ENCODE results near the gene NOLC1.

The NOLC1 gene

DNA sequence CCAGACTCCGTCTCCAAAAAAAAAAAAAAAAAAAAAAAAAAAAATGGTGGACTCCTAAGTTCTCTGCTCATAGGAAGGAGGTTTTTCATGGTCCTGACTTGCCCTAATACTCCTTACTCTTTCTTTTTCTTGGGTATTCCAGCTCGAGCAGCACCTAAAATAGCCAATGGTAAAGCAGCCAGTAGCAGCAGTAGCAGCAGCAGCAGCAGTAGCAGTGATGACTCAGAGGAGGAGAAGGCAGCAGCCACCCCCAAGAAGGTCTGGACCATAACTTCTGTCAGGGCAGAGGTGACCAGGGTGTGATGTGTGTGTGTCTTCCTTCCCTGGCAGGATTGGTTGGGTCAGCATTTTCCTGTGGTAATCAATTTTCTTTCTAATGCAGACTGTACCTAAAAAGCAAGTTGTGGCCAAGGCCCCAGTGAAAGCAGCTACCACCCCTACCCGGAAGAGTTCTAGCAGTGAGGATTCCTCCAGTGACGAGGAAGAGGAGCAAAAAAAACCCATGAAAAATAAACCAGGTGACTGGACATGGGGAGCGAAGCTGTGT lies 6.9 kb downstream of the NOLC1 start:
- TF ChIP-seq EZH2 (IDR thresholded peaks at IDR 0.05; ENCODE audit: borderline replicate concordance, low read depth, low read length, severe bottlenecking) = no peak
- TF ChIP-seq, protein P1, sequence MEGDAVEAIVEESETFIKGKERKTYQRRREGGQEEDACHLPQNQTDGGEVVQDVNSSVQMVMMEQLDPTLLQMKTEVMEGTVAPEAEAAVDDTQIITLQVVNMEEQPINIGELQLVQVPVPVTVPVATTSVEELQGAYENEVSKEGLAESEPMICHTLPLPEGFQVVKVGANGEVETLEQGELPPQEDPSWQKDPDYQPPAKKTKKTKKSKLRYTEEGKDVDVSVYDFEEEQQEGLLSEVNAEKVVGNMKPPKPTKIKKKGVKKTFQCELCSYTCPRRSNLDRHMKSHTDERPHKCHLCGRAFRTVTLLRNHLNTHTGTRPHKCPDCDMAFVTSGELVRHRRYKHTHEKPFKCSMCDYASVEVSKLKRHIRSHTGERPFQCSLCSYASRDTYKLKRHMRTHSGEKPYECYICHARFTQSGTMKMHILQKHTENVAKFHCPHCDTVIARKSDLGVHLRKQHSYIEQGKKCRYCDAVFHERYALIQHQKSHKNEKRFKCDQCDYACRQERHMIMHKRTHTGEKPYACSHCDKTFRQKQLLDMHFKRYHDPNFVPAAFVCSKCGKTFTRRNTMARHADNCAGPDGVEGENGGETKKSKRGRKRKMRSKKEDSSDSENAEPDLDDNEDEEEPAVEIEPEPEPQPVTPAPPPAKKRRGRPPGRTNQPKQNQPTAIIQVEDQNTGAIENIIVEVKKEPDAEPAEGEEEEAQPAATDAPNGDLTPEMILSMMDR (IDR thresholded peaks at IDR 0.05; ENCODE audit: borderline replicate concordance, extremely low read depth, low read length, poor library complexity, severe bottlenecking) = no peak
- no peak overlapping the region for H3K4me3 ChIP-seq (ENCODE audit: low read depth in 1 of 2, low read length in 2 of 2)
- no peak overlapping the region for H3K4me2 ChIP-seq (ENCODE audit: insufficient read depth, low read length)
- H3K27me3 ChIP-seq (ENCODE audit: insufficient read depth, low read length, poor library complexity) = no peaks in the 10 kb centered on the region
- H4K20me1 ChIP-seq (ENCODE audit: insufficient read depth, low read length) = peaks cover 77% of the 10 kb centered on the region
- H3K79me2 ChIP-seq (ENCODE audit: insufficient read depth, low read length) = peaks cover 43% of the 10 kb centered on the region
- peaks cover 99% of the 10 kb centered on the region for H3K36me3 ChIP-seq (ENCODE audit: insufficient read depth, low read length)
- no peak overlapping the region for H2AFZ ChIP-seq (ENCODE audit: low read depth, low read length)
- no peaks in the 10 kb centered on the region for H3K9me3 ChIP-seq (ENCODE audit: insufficient read depth, low read length, severe bottlenecking)
- DNase-seq (no peak), ATAC-seq (ENCODE audit: insufficient read depth, low read depth) (no peak)
- peaks cover 22% of the 10 kb centered on the region; the same call in 1 of the 2 replicates for H3K4me1 ChIP-seq (ENCODE audit: insufficient read depth, low read length)
- no peak overlapping the region for H3K27ac ChIP-seq (ENCODE audit: low read length)
- H3K9ac ChIP-seq (ENCODE audit: low read depth, low read length) = no peak overlapping the region

DNA sequence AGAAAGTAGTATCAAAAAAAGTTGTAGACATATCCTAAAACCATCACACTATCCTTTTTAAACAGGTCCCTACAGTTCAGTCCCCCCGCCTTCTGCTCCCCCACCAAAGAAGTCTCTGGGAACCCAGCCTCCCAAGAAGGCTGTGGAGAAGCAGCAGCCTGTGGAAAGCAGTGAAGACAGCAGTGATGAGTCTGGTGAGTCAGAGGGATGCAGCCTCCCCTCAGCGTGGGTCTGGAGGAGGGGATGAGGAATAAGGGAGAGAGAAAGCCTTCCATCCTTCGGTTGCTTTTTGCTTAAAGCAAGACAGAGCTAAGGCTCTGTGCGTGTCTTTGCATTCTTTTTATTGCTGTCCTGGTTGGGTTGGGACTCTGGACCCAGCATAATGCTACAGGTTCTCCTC lies 7.6 kb downstream of the NOLC1 start:
- H3K79me2 ChIP-seq (ENCODE audit: insufficient read depth, low read length) = peaks cover 36% of the 10 kb centered on the region
- DNase-seq (no peak), ATAC-seq (ENCODE audit: insufficient read depth, low read depth) (no peak)
- TF ChIP-seq EZH2 (IDR thresholded peaks at IDR 0.05; ENCODE audit: borderline replicate concordance, low read depth, low read length, severe bottlenecking) = no peak
- TF ChIP-seq, protein P1 (IDR thresholded peaks at IDR 0.05; ENCODE audit: borderline replicate concordance, extremely low read depth, low read length, poor library complexity, severe bottlenecking) = no peak
- peaks cover 15% of the 10 kb centered on the region; the same call in 1 of the 2 replicates for H3K4me1 ChIP-seq (ENCODE audit: insufficient read depth, low read length)
- peaks cover 93% of the 10 kb centered on the region for H3K36me3 ChIP-seq (ENCODE audit: insufficient read depth, low read length)
- H3K27me3 ChIP-seq (ENCODE audit: insufficient read depth, low read length, poor library complexity) = no peaks in the 10 kb centered on the region
- H4K20me1 ChIP-seq (ENCODE audit: insufficient read depth, low read length) = peaks cover 70% of the 10 kb centered on the region; the same call in 1 of the 2 replicates
- no peaks in the 10 kb centered on the region for H3K9me3 ChIP-seq (ENCODE audit: insufficient read depth, low read length, severe bottlenecking)
- no peak overlapping the region for H3K9ac ChIP-seq (ENCODE audit: low read depth, low read length)
- H3K4me3 ChIP-seq (ENCODE audit: low read depth in 1 of 2, low read length in 2 of 2) = no peak overlapping the region
- H3K4me2 ChIP-seq (ENCODE audit: insufficient read depth, low read length) = no peak overlapping the region
- H2AFZ ChIP-seq (ENCODE audit: low read depth, low read length) = no peak overlapping the region
- H3K27ac ChIP-seq (ENCODE audit: low read length) = no peak overlapping the region

DNA sequence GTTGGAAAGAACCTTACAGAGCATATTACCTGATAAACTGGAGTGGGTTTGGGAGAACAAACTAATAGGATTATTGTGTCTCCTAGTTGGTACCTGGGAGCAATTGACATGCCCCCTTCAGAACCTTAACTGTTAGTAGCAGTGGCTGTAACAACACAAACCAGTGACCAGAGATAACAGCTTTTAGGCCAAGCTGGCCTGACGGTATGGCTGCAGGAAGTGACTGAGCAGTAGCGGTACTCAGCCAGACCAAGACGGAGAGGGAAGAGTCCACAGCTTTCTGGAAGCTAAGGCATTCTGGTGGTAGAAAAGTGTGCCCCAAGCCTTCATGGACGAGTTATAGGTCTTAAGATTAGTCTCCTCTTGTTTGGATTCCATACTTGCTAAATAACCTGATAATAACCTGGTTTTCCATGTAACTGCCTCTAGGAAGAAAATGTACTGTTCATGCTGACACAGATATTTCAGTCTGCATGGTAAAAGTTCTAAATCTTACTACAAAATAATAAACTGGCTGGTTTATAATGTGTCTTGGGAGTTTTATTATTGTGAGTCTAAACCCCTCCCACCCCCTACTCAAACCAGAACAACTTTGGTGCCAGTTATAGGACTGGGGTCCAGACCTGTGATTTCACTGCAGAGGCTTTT lies 11.3 kb downstream of the NOLC1 start:
- Histone ChIP-seq H3K4me2 (ENCODE audit: insufficient read depth, low read length) (no peak overlapping the region), H3K27me3 (ENCODE audit: insufficient read depth, low read length, poor library complexity) (no peaks in the 10 kb centered on the region), H3K27ac (ENCODE audit: low read length) (no peak overlapping the region), H3K4me3 (ENCODE audit: low read depth in 1 of 2, low read length in 2 of 2) (no peak overlapping the region), H4K20me1 (ENCODE audit: insufficient read depth, low read length) (peaks cover 36% of the 10 kb centered on the region; the same call in 1 of the 2 replicates), H3K9ac (ENCODE audit: low read depth, low read length) (no peak overlapping the region), H3K4me1 (ENCODE audit: insufficient read depth, low read length) (no peaks in the 10 kb centered on the region), H2AFZ (ENCODE audit: low read depth, low read length) (no peak overlapping the region), H3K36me3 (ENCODE audit: insufficient read depth, low read length) (peaks cover 57% of the 10 kb centered on the region), H3K9me3 (ENCODE audit: insufficient read depth, low read length, severe bottlenecking) (no peaks in the 10 kb centered on the region), H3K79me2 (ENCODE audit: insufficient read depth, low read length) (0 out of 2 replicates have a peak, but pooled peaks cover under 1% of the 10 kb centered on the region)
- no peak for TF ChIP-seq EZH2 (IDR thresholded peaks at IDR 0.05; ENCODE audit: borderline replicate concordance, low read depth, low read length, severe bottlenecking)
- TF ChIP-seq, protein P1 (IDR thresholded peaks at IDR 0.05; ENCODE audit: borderline replicate concordance, extremely low read depth, low read length, poor library complexity, severe bottlenecking) = no peak
- no peak for ATAC-seq (ENCODE audit: insufficient read depth, low read depth)
- DNase-seq = no peak

Data from DND-41 (cell line).